HK-2 (cell line): ENCODE results near the gene OR51D1.

Experiments
- DNase-seq: peaks from one replicate; pipeline ENCODE4 v3.0.0-alpha.2; 2018; ENCODE audit not compliant: unreplicated experiment

The OR51D1 gene

GRCh38 chr11:4644233-4644632 is 7.0 kb downstream of the OR51D1 start:
- no peak for DNase-seq

GRCh38 chr11:4645974-4646373 is 8.7 kb downstream of the OR51D1 start:
- DNase-seq, result no peak

- DNase-seq, result no peak
Observed at GRCh38 chr11:4647766-4648165, 10.5 kb downstream of the OR51D1 start.

GRCh38 chr11:4654635-4655369 is 17.5 kb downstream of the OR51D1 start:
- DNase-seq, result no peak

GRCh38 chr11:4658629-4659445 is 21.6 kb downstream of the OR51D1 start:
- DNase-seq, result no peak

- DNase-seq, result no peak
Observed at GRCh38 chr11:4662876-4663275, 25.6 kb downstream of the OR51D1 start.

- no peak for DNase-seq
Observed at GRCh38 chr11:4664183-4664582, 26.9 kb downstream of the OR51D1 start.

GRCh38 chr11:4664786-4665185 is 27.5 kb downstream of the OR51D1 start:
- no peak for DNase-seq

- no peak for DNase-seq
Observed at GRCh38 chr11:4665424-4665823, 28.1 kb downstream of the OR51D1 start.

GRCh38 chr11:4671741-4672140 is 34.5 kb downstream of the OR51D1 start:
- no peak for DNase-seq

GRCh38 chr11:4672470-4672869 is 35.2 kb downstream of the OR51D1 start:
- no peak for DNase-seq

- DNase-seq, result no peak
Observed at GRCh38 chr11:4673781-4674180, 36.5 kb downstream of the OR51D1 start.

GRCh38 chr11:4677948-4678347 is 40.7 kb downstream of the OR51D1 start:
- no peak for DNase-seq

- no peak for DNase-seq
Observed at GRCh38 chr11:4680341-4680740, 43.1 kb downstream of the OR51D1 start.

- DNase-seq, result no peak
Observed at GRCh38 chr11:4682623-4683419, 45.5 kb downstream of the OR51D1 start.

GRCh38 chr11:4684631-4685285 is 47.5 kb downstream of the OR51D1 start:
- DNase-seq, result no peak
